ENCODE results near the gene NRL.
"Not testable (repeated sequence)": the region's sequence is repeated elsewhere in the genome, so short reads cannot be mapped to it uniquely, and the experiment has no call there.

NRL gene

DNA sequence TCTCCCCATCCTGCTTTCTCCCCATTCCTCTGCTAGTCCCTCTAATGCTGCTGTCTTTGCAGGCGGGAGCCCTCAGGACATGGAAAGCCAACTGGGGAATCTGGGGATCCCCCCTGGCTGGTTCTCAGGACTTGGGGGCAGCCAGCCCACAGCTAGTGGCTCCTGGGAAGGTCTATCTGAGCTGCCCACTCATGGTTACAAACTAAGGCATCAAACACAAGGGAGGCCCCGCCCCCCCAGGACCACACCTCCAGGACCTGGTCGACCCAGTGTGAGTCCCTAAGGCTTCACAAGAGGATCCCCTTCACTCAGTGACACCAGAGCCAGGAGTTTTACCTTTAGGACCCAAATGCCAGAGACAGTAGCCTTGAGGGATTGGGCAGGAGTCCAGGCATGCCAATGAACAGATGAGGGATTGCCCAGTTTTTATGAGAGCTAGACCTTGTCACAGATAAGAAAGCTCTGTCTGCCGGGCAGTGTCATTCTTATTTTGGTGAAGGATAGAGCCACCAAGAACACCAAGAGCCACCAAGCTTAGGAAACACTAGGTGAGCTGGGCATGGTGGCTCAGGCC lies 51.4 kb downstream of the NRL start:
- DNase-seq, result no peak

DNA sequence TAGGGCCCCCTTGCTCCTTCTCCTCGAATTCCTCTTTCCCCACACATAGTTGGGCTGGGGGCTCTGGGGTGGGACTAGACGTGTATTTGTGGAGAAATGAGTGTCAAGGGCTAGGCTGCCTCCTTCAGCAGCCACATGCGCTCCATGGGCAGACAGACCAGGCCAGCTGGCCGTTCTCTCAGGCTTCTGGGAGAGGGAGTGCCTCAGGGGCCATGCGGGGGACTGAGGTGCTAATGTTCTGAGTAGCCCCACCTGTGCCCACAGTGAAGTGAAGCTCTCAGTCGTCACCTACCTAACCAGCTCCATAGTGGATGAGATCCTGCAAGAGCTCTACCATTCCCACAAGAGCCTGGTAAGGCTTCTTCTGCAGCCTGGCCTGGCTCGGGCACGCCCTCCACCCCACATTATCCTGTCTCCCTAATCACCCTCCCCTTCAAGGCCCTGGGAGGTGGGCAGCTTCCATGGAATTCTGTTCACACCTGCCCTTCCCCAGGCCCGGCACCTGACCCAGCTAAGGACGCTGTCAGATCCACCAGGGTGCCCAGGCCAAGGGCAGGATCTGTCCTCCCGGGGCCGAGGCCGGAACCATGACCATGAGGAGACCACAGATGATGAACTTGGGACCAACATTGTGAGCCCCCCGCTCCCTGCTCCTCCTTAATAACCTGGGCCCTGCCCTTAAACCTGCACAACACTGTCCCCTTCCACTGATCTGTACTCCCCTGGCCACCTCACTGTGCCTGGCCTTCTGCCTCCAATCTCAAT lies 52.4 kb downstream of the NRL start:
- DNase-seq, result no peak

DNA sequence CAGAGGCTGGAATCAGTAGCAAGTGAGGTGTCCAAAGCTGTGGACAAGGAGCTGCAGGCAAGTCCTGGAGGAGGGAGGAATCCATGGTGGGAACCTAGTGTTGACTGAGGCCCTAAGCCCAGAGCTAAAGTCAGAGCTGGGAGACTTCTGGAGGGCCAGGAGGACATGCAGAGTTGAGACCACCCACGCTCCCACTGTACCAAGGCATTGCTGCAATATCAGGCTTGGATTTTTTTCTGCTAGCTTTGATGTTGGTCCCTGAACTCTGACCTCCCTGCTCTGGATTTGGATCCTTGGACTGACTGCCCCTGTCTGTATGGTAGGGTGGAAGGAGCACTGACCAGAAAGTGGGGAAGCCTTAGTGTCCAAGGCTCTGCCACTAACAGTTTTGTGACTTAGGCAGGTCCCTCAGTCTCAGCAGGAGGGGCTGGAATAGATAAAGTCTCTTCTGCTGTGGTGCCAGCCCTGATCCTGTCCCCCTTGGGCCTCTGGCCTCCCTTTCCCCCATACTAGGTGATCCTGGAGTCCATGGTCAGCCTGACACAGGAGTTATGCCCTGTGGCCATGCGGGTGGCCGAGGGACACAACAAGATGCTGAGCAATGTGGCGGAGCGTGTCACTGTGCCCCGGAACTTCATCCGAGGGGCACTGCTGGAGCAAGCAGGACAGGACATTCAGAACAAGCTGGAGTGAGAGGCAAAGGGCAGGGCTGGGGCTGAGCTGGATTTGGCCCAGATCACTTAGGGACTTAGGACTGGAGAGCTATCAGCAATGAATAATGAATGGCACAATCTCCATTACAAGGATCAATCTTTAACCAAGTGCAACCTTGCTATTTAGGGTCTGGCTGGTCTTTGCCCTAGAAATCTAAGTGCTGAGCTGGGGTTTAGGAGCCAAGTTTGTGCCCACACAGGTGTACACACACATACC lies 53.5 kb downstream of the NRL start:
- DNase-seq, result no peak

DNA sequence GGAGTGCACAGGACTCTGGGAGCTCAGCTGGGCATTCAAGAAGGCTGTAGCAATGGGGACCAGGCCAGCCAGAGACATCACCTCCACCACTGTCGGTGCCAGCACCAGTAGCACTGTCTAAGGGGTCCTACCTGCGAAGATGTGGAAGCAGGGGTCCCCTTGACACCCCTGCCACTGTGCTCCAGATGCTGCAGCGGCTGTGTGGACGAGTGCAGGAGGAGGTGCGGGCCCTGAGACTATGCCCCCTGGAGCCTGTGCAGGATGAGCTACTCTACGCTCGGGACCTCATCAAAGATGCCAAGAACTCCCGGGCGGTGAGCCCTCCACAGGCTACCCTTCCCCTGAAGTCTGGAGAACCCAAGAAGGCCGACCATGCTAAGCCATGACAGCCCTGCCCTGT lies 54.3 kb downstream of the NRL start:
- DNase-seq, result no peak

DNA sequence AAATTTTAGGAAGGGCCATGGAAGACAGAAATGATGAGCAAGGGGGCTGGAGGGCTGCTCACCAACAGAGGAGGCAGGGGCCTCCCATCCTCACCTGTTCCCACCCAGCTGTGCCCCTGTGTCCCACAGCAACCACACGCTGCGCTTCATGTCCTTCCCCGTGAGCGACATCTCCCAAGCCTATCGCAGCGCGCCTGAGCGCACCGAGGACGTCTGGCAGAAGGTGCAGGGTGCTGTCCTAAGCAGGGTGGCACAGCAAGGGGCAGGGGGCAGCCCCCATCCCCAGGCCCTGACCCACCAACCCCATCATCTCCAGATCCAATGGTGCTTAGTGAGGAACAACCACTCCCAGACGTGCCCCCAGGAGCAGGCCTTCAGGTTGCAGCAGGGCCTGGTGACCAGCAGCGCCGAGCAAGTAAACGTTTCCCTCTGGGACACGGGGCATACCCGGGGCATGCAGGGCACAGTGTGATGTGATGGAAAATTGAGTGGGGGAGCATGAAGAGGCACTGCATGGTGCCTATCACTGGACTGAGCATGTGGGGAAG lies 54.8 kb downstream of the NRL start:
- no peak for DNase-seq

DNA sequence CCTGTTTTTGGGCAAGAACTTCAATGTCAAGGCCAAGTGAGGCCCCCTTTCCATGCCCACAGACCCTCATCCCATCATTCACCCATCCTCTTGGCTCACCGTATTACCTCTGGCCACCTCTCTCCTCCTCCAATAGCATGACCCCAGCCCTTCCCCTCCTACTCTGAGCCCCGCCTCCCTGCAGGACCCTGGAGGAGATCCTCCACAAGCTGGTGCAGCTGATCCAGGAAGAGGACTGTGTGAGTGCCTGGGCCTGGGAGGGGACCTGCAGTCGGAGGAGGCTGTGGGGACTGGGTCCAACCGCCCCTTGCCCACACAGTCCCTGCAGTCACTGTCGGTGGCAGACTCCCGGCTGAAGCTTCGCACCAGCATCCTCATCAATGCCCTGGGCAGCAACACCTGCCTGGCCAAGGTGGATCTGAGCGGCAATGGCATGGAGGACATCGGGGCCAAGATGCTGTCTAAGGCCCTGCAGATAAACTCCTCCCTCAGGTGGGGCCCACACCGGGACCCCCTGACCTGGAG lies 55.7 kb downstream of the NRL start:
- no peak for DNase-seq

DNA sequence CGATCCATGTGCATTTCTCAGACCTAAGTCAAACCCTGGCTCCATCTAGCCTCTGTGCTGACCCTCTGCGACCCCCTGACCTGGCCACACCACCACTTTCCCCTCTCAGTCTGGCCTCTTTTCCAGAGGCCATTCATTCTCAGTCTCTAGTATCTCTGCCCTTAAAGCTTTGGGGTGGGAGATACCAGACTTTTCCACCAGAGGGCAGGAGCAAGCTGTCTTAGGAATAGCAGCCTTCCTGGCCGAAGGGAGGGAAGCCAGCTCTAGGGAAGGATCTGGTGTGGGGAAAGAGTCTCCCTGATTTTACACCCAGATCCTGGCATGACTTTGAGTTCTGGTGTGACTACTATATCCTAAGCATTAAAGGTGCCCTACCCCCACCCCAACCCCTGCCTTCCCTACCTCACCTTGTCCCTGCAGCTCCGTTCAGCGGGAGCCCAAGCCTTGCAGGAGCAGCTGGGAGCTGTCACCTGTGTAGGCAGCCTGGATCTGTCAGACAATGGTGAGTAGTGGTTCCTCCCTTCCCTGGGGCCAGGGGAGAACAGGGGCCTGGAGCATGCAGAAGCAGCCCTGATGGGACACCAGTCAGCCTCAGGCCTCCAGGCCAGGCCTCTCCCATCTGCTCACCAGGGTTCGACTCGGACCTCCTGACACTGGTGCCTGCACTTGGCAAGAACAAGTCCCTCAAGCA lies 56.3 kb downstream of the NRL start:
- no peak for DNase-seq

DNA sequence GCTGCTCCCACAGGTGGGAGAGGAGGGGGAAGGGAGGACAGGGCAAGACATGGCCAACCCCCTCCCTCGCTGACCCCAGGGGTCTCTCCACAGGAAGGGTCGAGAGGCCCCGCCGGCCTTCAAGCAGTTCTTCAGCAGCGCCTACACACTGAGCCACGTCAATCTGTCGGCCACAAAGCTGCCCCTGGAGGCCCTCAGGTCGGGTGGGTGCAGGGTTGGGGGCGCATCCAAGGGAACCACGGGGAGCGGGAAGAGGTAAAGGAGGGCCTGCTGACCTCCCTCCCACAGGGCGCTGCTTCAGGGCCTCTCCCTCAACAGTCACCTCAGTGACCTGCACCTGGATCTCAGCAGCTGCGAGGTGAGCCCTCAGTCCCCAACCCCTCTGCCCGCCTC lies 56.9 kb downstream of the NRL start:
- DNase-seq, result no peak

DNA sequence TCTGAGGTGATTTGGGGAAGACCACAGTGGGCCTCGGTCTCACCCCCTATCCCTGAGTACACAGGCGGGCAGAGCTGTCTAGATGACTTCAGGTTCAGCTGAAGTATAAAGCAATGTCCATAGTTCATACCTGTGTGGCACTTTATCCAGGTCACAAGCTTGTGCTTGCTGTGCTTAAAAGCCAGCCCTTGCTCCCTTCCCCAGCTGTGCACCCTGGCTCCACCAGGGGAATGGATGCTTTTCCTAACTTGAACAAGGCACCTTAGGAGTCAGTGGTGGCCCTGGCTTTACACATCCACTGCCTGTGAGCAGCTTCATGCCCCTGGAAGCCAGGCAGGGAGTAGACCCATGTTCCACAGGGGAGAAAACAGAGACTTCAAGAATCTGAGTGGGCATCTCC lies 57.5 kb downstream of the NRL start:
- DNase-seq, result no peak

DNA sequence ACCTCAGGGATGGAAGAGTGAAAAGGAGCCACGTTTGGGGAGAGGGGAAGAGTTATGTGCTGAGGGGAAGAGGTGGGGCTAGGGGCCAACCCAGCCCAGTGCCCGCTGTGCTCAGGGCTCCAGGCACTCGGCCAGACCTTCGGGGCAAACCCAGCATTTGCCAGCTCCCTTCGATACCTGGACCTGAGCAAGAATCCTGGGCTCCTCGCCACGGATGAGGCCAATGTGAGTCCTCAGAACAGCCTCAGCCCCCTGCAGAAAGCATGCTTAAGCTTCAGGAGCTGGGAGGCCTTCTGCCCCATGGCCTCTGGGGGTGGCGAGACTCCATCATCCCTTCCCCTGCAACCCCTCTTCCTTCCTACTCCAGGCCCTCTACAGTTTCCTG lies 58.0 kb downstream of the NRL start:
- DNase-seq, result no peak

DNA sequence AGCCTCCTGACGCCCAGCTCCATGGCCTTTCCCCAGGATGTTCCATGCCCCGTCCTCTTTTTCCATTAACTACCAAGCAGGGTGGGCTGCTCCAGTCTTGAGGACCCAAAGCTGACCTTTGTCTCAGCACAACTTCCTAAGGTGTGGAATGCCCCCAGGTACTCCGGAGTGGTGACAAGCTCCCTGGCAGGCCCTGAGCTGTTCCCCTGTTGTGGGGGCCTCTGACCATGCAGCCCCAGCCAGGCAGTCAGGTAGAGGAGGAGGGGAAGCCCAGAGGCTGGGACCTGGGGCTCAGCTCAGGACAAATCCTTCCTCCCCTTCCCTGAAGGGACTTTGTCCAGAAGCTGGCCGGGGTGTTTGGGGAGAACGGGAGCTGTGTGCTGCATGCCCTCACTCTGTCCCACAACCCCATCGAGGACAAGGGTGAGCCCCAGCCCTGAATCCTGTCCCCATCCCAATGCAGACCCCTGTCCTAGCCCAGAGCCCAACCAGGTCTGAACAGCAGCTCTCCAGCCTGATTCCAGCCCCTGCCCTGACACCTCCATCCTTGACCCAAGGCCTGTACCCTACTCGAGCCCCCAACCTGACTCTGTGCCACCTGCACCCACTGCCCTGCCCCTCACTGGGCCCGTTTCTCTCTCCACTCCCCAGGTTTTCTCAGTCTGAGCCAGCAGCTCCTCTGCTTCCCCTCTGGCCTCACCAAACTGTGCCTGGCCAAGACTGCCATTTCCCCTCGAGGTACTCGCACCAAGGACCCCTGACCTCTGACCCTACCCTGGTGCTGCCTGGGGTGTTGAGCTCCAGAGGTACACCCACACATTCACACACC lies 58.6 kb downstream of the NRL start:
- DNase-seq, result no peak

DNA sequence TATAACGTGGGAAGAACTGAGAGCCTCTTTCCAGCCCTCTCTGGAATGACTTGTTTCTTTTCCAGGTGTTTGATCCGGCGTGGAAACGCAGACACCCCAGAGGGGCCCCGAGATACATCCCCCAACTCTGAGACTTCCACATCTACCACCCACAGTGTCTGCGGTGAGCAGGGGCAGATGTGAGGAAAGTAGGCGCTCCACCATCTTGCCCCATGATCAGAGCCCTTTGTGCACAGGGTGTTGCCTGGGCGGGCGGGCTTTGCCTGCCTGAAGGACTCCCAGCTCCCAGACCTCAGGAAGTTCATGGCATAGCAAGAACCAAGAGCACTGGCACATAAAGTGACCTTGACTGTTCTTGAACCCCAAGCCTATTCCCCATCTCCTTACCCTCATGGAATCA lies 60.1 kb downstream of the NRL start:
- DNase-seq, result no peak

DNA sequence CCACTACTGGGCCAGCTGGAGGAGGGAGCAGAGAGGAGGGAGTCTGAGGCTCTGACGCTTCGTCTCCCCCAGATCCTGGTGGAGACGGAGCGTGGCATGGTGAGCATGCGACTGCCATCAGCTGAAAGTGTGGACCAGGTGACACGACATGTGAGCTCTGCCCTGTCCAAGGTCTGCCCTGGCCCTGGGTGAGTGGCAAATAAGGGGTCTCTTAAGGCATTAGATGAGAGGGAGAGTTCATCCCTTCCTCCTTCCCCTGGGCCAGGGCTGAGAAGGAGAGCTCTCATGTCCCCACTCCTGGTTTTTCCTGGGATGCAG lies 60.5 kb downstream of the NRL start:
- no peak for DNase-seq

DNA sequence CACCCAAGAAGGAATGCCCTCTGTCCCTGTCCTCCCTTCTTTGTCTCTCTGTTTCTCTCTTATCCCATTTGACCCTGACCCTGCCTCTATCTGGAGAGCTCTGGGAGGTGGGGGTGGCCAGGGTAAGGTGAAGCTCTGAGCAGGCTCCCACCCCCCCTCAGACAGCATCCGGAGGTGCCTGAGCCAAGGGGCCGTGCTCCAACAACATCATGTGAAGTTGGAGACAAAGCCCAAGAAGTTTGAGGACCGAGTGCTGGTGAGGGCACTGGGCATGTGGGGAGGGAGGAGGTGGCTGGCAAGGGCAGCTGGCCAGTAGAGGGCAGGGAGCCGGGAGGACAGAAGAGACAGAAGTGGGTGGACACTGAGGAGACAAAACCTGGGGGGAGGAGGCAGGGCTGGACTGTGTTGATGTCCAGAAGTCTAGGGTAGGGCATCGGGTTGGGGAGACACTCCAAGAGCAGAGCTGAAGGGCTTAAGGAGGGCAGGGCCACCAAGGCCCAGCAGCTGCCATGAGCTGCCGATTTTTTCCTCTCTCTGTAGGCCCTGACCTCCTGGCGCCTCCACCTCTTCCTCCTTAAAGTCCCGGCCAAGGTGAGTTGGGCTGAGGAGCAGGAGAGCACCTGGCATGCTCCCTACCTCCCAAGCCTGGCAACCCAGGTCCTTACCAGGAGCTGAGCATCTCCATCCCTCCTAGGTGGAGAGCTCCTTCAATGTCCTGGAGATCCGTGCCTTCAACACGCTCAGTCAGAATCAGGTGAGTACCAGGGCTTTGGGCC lies 61.0 kb downstream of the NRL start:
- DNase-seq, result no peak

DNA sequence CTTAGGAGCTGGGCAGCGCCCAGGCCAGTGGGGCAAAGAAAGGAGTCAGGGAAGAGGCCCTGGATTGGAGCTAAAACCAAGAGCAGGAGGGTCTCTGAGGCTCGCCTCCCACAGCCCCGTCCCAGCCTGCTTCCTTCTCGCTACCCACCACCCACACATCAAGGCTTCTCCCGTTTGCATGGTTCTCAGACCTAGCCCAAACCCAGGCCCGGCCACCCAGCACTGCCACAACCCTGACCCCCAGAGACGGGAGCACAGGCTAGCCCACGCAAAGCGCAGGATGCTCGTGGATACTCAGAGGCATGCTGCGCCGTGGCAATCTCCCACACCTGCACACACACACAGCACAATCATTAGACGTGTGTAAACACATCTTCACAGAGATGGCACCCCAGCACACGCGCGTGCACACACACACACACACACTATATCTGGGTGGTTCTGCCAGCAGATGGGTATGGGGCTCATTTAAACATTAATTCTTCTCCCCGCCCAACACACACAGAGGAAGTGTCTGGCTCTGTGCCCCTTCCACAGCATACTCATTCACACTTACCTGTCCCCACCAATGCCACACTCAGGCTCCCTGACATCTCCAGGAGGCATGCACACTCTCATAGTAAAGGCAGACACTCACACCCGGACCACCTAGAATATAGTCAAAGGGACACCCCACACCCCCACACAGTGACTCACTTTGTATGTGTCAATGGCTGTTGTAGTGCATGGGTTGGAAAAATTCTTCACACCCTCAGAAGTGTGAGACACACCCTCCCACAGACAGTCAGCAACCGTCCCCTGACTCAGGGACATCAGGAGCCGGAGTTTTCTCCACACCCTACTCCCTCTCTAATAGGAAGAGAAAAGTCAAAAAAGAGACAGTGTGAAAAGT lies 61.8 kb downstream of the NRL start:
- DNase-seq, result no peak

DNA sequence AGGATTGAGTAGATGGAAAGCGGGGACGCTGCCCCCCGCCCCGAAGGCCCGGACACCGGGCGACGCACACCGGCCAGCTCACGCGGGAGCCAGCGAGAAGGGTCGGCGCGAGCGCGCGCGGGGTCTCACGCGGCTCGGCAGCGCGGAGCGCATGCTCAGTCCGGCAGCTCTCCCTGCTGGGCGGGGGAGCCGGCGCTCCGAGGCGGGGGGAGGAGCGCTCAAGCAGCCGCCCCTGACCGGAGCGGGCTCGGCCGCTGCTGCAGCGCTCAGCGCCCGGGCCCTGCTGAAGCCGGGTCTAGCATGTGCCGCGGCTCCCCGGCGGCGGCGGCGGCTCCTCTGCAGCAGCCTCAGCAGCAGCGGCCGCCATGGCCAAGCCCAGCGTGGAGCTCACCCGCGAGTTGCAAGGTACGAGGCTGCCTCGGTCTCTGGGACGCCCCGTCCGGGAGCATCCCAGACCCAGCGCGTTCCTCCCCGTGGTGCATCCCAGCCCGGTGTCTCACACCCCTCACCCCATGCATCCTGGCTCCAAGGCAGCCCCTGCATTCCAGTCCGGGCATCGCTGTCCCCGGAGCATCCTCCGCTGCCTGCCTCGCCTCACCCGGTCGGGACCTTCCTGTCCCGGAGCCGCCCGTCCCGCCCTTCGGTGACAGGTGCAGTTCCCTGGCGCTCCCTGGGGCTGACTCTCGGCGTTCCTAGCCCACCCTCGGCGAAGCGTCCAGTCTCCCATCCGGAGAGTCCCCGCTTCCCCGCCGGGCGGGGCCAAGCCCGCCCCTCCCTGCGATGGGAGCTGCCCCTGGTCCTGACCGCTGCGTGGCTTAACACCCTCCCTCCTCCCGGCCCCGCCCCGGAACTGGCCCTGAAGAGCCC lies 62.7 kb downstream of the NRL start, which contains the start of gene CARMIL3:
Gene CARMIL3 (plus strand): TSS at position 221 of the 867 bp plus-strand sequence. CDS start 145 bp downstream, at position 366.
- peak; percentile 42 for DNase-seq

DNA sequence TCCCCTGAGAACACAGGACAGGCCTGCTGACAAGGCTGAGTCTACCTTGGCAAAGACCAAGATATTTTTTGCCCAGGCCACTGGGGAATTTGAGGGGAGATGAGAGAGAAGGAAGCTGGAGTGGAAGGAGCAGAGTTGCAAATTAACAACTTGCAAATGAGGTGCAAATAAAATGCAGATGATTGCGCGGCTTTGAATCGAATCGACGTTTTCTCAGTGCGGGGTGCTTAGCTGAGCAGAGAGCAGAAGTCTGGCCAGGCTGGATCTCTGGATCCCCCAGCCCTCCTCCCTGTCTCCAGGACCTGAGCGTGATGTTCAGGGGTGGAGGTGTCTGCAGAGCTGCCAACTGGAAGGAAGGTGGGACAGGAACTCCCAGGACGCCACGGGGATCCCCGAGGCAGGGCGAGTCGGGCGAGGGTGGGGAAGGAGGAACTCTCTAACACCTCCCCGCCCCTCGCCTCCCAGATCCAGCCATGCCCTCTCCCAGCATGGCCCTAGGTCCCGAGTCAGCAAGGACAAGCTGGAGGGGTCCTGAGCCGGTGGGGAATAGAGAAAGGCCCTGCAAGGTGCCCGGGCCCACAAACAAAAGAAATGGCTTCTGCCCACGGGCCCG lies 63.5 kb downstream of the NRL start:
- DNase-seq, result no peak

DNA sequence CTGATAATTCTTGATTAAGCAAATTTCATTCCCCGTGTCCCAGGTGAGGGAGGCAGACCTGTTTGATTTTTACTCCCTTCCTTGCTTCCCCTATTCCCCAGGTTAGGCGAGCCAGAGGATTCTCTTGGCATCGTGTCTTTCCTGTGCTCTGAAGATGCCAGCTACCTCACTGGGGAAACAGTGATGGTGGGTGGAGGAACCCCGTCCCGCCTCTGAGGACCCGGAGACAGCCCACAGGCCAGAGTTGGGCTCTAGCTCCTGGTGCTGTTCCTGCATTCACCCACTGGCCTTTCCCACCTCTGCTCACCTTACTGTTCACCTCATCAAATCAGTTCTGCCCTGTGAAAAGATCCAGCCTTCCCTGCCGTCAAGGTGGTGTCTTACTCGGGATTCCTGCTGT lies 64.0 kb downstream of the NRL start:
- DNase-seq, result not testable (repeated sequence)
